Osteocyte (in vitro differentiated cells): ENCODE data around the gene VPS37B. TPM values are rescaled to one million over a fixed set of nuclear protein-coding genes. Genes with fewer than 3 reads are reported as not detected.
"Not testable (repeated sequence)": the region's sequence is repeated elsewhere in the genome, so short reads cannot be mapped to it uniquely, and the experiment has no call there.

Source experiments
- DNase-seq: peaks from one replicate; pipeline ENCODE4 v3.0.0; 2021; ENCODE audit warnings: mixed read lengths; ENCODE audit not compliant: unreplicated experiment; ENCODE audit errors: extremely low spot score
- H3K27ac Mint-ChIP-seq: one replicate; pipeline ENCODE4 v1.8.0; 2021; ENCODE audit warnings: mild to moderate bottlenecking, mixed read lengths; ENCODE audit not compliant: unreplicated experiment
- H3K27me3 Mint-ChIP-seq: one replicate; pipeline ENCODE4 v1.8.0; 2021; ENCODE audit warnings: mixed read lengths; ENCODE audit not compliant: unreplicated experiment
- H3K36me3 Mint-ChIP-seq: one replicate; pipeline ENCODE4 v1.8.0; 2021; ENCODE audit warnings: mixed read lengths; ENCODE audit not compliant: unreplicated experiment
- H3K4me1 Mint-ChIP-seq: one replicate; pipeline ENCODE4 v1.8.0; 2021; ENCODE audit warnings: mixed read lengths; ENCODE audit not compliant: unreplicated experiment
- H3K4me3 Mint-ChIP-seq: one replicate; pipeline ENCODE4 v1.8.0; 2021; ENCODE audit warnings: mild to moderate bottlenecking, moderate library complexity, mixed read lengths; ENCODE audit not compliant: unreplicated experiment
- H3K9me3 Mint-ChIP-seq: one replicate; pipeline ENCODE4 v1.8.0; 2021; ENCODE audit warnings: mixed read lengths; ENCODE audit not compliant: unreplicated experiment
- CTCF ChIP-seq: fragments of 200-600 bp; sonication (generic); IDR thresholded peaks from 2 replicates; pipeline ENCODE4 v1.5.0; 2021; ENCODE audit warnings: antibody characterized with exemption, mild to moderate bottlenecking, moderate library complexity
- long read RNA-seq: library from polyadenylated mRNA; unstranded; transcript quantifications from one replicate; pipeline ENCODE4 v2.0.0, GENCODE V29; 2021
- total RNA-seq: library from RNA; stranded (reverse); gene quantifications from 2 replicates; pipeline ENCODE4 v1.2.1, GENCODE V29; 2021

VPS37B gene
- 27.5 and 29.9 TPM in 2 replicates for total RNA-seq
- long read RNA-seq, partial matches to known transcripts, result 2 of 4 reads
- long read RNA-seq, other reads (novel, unspliced or antisense), result 2 of 4 reads

- Mint-ChIP-seq H3K4me3 (peak within 1 kb of the TSS; percentile 95), H3K9me3 (no peaks in the 10 kb centered on the region), H3K36me3 (no peaks in the 10 kb centered on the region), H3K4me1 (peaks cover 60% of the 10 kb centered on the region), H3K27ac (peak within 1 kb of the TSS; percentile 95), H3K27me3 (no peaks in the 10 kb centered on the region)
- TF ChIP-seq CTCF, result no peak
- peak; percentile 94 for DNase-seq
Measured at GRCh38 chr12:122895704-122896636, at the start of gene VPS37B. TSS of gene VPS37B (minus strand) at chr12:122896124. CDS start at chr12:122896062, 62 bp downstream.

DNA sequence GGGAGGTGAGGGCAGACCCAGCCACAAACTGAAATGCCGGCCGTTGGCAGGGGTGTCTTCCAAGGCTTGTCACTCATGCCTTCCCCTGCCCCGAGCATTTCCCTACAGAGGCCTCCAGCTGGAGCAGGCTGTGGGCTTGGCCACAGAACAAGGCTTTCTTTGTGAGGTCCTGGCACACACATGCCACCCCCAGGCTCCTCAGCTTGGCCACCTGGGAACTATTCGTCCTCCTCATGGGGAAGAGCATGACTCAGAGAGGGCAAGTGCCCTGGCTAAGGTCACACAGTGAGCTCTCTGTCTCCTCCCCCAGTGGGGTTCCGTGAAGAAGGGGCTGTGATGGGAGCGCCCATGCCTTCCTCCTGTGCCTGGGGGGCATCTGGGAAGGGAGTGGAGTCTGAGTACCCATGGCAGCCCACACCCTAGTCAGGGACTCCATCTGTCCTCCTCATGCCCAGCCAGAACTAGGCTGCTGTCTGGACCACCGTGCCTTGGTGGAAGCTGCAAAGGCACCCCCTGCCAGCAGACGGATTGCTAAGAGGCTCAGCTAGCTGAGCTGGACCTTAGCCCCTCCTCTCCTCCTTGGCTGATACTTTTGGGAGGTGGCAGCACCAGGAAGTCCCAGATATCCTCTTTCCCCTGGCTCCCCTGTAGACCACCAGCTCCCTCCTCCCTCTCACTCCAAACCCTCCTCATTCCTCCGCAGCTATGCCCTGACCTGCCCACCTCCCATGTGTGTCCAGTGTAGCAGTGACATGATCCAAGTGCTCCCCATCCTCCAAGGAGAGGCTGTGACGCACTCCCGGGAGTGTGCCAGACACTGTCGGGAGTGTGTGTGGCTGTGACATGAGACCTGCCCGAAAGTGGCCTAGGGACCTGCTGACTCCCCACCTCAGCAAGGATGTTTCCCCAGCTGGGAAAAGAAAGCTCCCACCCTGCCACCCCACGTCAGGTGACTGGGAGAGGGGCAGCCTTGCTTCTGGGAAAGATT, 49.0 kb upstream of the VPS37B start:
- H3K27ac Mint-ChIP-seq, result peak overlapping the region; percentile 72
- peaks cover 66% of the 10 kb centered on the region for H3K4me1 Mint-ChIP-seq
- peak; percentile 89 for DNase-seq
- no peak overlapping the region for H3K4me3 Mint-ChIP-seq
- H3K27me3 Mint-ChIP-seq, result no peaks in the 10 kb centered on the region
- no peaks in the 10 kb centered on the region for H3K36me3 Mint-ChIP-seq
- H3K9me3 Mint-ChIP-seq, result no peaks in the 10 kb centered on the region
- peak; percentile 9 for TF ChIP-seq CTCF

GRCh38 chr12:122943196-122943595, 47.3 kb upstream of the VPS37B start:
- peaks cover 65% of the 10 kb centered on the region for H3K4me1 Mint-ChIP-seq
- H3K4me3 Mint-ChIP-seq, result no peak overlapping the region
- DNase-seq, result no peak

DNA sequence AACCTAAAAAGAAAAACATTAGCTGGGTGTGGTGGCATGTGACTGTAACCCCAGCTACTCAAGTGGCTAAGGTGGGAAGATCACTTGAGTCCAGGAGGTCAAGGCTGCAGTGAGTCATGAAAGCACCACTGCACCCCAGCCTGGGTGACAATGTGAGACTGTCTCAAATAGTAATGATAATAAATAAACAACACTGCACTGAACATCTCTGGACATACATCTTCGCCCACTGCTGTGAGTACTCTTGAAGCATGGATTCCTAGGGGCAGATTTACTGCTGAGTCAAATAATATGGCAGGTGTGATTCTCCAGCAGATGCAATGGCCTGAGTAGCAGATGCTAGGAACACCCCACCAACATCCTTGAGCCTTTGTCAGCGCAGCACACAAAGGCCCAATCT, 46.7 kb upstream of the VPS37B start:
- peaks cover 61% of the 10 kb centered on the region for H3K4me1 Mint-ChIP-seq
- peak overlapping the region; percentile 56 for H3K27ac Mint-ChIP-seq
- no peaks in the 10 kb centered on the region for H3K9me3 Mint-ChIP-seq
- TF ChIP-seq CTCF, result no peak
- H3K4me3 Mint-ChIP-seq, result no peak overlapping the region
- no peaks in the 10 kb centered on the region for H3K27me3 Mint-ChIP-seq
- DNase-seq, result no peak
- H3K36me3 Mint-ChIP-seq, result peaks cover under 1% of the 10 kb centered on the region

More at GRCh38 chr12:122943196-122943595, 47.3 kb upstream of the VPS37B start:
- no peak for TF ChIP-seq CTCF
- H3K27ac Mint-ChIP-seq, result peak overlapping the region; percentile 56
- H3K27me3 Mint-ChIP-seq, result no peaks in the 10 kb centered on the region
- no peaks in the 10 kb centered on the region for H3K36me3 Mint-ChIP-seq
- H3K9me3 Mint-ChIP-seq, result no peaks in the 10 kb centered on the region

- not testable (repeated sequence) for H3K9me3 Mint-ChIP-seq, H3K36me3 Mint-ChIP-seq, H3K27me3 Mint-ChIP-seq, H3K27ac Mint-ChIP-seq, H3K4me3 Mint-ChIP-seq, DNase-seq
- peaks cover 48% of the 10 kb centered on the region for H3K4me1 Mint-ChIP-seq
Measured at GRCh38 chr12:122941351-122941750, 45.4 kb upstream of the VPS37B start.
